GM18907 (cell line): Measurements from ENCODE around the gene TRERF1.

ENCODE experiments used
- ATAC-seq: cut with Tn5 transposase; IDR thresholded peaks from one replicate; pipeline ENCODE4 v1.9.1; 2021; ENCODE audit warnings: mild to moderate bottlenecking, moderate library complexity; ENCODE audit not compliant: unreplicated experiment

TRERF1 gene

GRCh38 chr6:42400886-42401612 is 50.7 kb downstream of the TRERF1 start:
- ATAC-seq, result no peak

GRCh38 chr6:42400061-42400760 is 51.5 kb downstream of the TRERF1 start:
- no peak for ATAC-seq

GRCh38 chr6:42396720-42397119 is 55.0 kb downstream of the TRERF1 start:
- ATAC-seq, result no peak

- no peak for ATAC-seq
These were observed 56.7 kb downstream of the TRERF1 start for GRCh38 chr6:42394881-42395620.

- ATAC-seq, result no peak
These were observed 57.6 kb downstream of the TRERF1 start for GRCh38 chr6:42394151-42394550.

- no peak for ATAC-seq
These were observed 58.4 kb downstream of the TRERF1 start for GRCh38 chr6:42393339-42393738.

- ATAC-seq, result no peak
These were observed 58.9 kb downstream of the TRERF1 start for GRCh38 chr6:42392833-42393232.

- ATAC-seq, result no peak
These were observed 60.3 kb downstream of the TRERF1 start for GRCh38 chr6:42391441-42391840.

GRCh38 chr6:42390228-42390934 is 61.3 kb downstream of the TRERF1 start:
- ATAC-seq, result no peak

GRCh38 chr6:42389736-42390135 is 62.0 kb downstream of the TRERF1 start:
- ATAC-seq, result no peak

- ATAC-seq, result no peak
These were observed 63.7 kb downstream of the TRERF1 start for GRCh38 chr6:42388046-42388445.

- no peak for ATAC-seq
These were observed 64.4 kb downstream of the TRERF1 start for GRCh38 chr6:42387336-42387735.

GRCh38 chr6:42385339-42385738 is 66.4 kb downstream of the TRERF1 start:
- no peak for ATAC-seq

GRCh38 chr6:42383421-42384205 is 68.1 kb downstream of the TRERF1 start:
- no peak for ATAC-seq

GRCh38 chr6:42381850-42382249 is 69.9 kb downstream of the TRERF1 start:
- ATAC-seq, result no peak

- no peak for ATAC-seq
These were observed 71.3 kb downstream of the TRERF1 start for GRCh38 chr6:42380228-42380979.

GRCh38 chr6:42378536-42378935 is 73.2 kb downstream of the TRERF1 start:
- ATAC-seq, result no peak

- no peak for ATAC-seq
These were observed 73.6 kb downstream of the TRERF1 start for GRCh38 chr6:42378125-42378524.

- no peak for ATAC-seq
These were observed 76.6 kb downstream of the TRERF1 start for GRCh38 chr6:42375007-42375635.
